ENCODE measurements around the gene PPFIBP2. TPM values are rescaled to one million over a fixed set of nuclear protein-coding genes. Genes with fewer than 3 reads are reported as not detected.

Gene PPFIBP2
- total and polyA plus RNA-seq, 10 of the 15 experiments (the other 5 are each of a cell fraction or from before 2014, with no cell fraction given) = 17.3 to 56.3 (median 39.2) TPM

GRCh38 chr11:7612661-7613393, 99.0 kb downstream of the PPFIBP2 start (continued):
- TF ChIP-seq SPI1 (IDR thresholded peaks at IDR 0.05; ENCODE audit: borderline replicate concordance, insufficient read depth, low read depth, low read length) = no peak
- no peak for TF ChIP-seq ASH2L (IDR thresholded peaks at IDR 0.05; ENCODE audit: borderline replicate concordance, low read depth)
- no peak for TF ChIP-seq E4F1 (IDR thresholded peaks at IDR 0.05; ENCODE audit: borderline replicate concordance, partially characterized antibody)
- no peak for TF ChIP-seq NKRF (conservative IDR thresholded peaks at IDR 0.05)
- no peak for TF ChIP-seq GATAD2B (conservative IDR thresholded peaks at IDR 0.05; ENCODE audit: low read depth)
- no peak for TF ChIP-seq POLR2AphosphoS5 (IDR thresholded peaks at IDR 0.05; ENCODE audit: low read length)

GRCh38 chr11:7613394-7613720, 99.6 kb downstream of the PPFIBP2 start:
- no peak overlapping the region for H2AFZ ChIP-seq (ENCODE audit: control insufficient read depth, low read depth, low read length)
- ATAC-seq (no peak), FAIRE-seq (no peak), DNase-seq (ENCODE audit: low read depth, low spot score) (no peak)
- intact Hi-C loops (cut with micrococcal nuclease; ENCODE audit: unreplicated experiment) (no loop called here), in situ Hi-C loops (cut with MboI) (no loop called here)
- ChIA-PET SMC1A (ENCODE audit: uncharacterized antibody, unreplicated experiment) (no interaction called here), POLR2A (no interaction called here), RAD21 (ENCODE audit: unreplicated experiment) (no interaction called here), CTCF (interaction anchor here (1.1 kb wide), 1 partner anchor 9 kb away, joined by 3 read pairs; no protein-coding TSS in a partner anchor)
- H3K4me2 ChIP-seq (ENCODE audit: control insufficient read depth, insufficient read depth) = no peak overlapping the region
- H3K79me2 ChIP-seq (ENCODE audit: control insufficient read depth, insufficient read depth, low read length) = no peaks in the 10 kb centered on the region
- H3K27ac ChIP-seq (ENCODE audit: control insufficient read depth, insufficient read depth) = no peak overlapping the region
- no peaks in the 10 kb centered on the region for H3K9me3 ChIP-seq (replicated peaks; ENCODE audit: control insufficient read depth, insufficient read depth, low read length)
- H3K9ac ChIP-seq (ENCODE audit: control insufficient read depth, insufficient read depth, low read length) = no peak overlapping the region
- WGBS (ENCODE audit: insufficient coverage, insufficient replicate concordance, low lambda C conversion rate, missing lambda C conversion rate) = 97% methylated on average over 4 of the region's 4 CpGs
- no TSS peak for BruUV-seq (replicated peaks)
- H3K27me3 ChIP-seq (replicated peaks in 1 of 2; ENCODE audit: control insufficient read depth in 2 of 2, insufficient read depth in 2 of 2, low read length in 1 of 2) = no peaks in the 10 kb centered on the region
- no peak overlapping the region for H3K4me3 ChIP-seq
- peaks cover 6 to 9% of the 10 kb centered on the region in 2 experiments; a peak in 3 of 4 replicates for H3K36me3 ChIP-seq (ENCODE audit: control insufficient read depth in 2 of 2, insufficient read depth in 2 of 2, low read length in 1 of 2)
- H3K4me1 ChIP-seq (ENCODE audit: control insufficient read depth, insufficient read depth, low read length) = peaks cover 4% of the 10 kb centered on the region; the same call in 1 of the 2 replicates
- no peaks in the 10 kb centered on the region for H4K20me1 ChIP-seq (ENCODE audit: control insufficient read depth, insufficient read depth)
- no peak for TF ChIP-seq MAX (IDR thresholded peaks at IDR 0.05; ENCODE audit: low read depth, low read length)
- no peak for TF ChIP-seq BACH1 (IDR thresholded peaks at IDR 0.05; ENCODE audit: borderline replicate concordance)
- TF ChIP-seq ELK1 (IDR thresholded peaks at IDR 0.05; ENCODE audit: low read depth, low read length) = no peak
- TF ChIP-seq MTA3 (IDR thresholded peaks at IDR 0.05; ENCODE audit: borderline replicate concordance, low read length) = no peak
- TF ChIP-seq KDM1A (IDR thresholded peaks at IDR 0.05; ENCODE audit: borderline replicate concordance) = no peak
- TF ChIP-seq POLR2A (IDR thresholded peaks at IDR 0.05; ENCODE audit: low read depth, low read length) = no peak
- TF ChIP-seq NFYB (IDR thresholded peaks at IDR 0.05; ENCODE audit: insufficient read depth, low read depth, low read length) = no peak
- TF ChIP-seq ZNF622 (IDR thresholded peaks at IDR 0.05) = no peak
- TF ChIP-seq ESRRA (IDR thresholded peaks at IDR 0.05; ENCODE audit: low read length) = no peak
- no peak for TF ChIP-seq CBX3 (IDR thresholded peaks at IDR 0.05; ENCODE audit: borderline replicate concordance, low read depth)
- no peak for TF ChIP-seq WRNIP1 (IDR thresholded peaks at IDR 0.05; ENCODE audit: borderline replicate concordance, low read depth, low read length)

Data from GM12878 (cell line).